ENCODE data around the gene OPN1SW.

GRCh38 chr7:128785738-128786137 is 10.1 kb upstream of the OPN1SW start:
- TF ChIP-seq, protein P1, sequence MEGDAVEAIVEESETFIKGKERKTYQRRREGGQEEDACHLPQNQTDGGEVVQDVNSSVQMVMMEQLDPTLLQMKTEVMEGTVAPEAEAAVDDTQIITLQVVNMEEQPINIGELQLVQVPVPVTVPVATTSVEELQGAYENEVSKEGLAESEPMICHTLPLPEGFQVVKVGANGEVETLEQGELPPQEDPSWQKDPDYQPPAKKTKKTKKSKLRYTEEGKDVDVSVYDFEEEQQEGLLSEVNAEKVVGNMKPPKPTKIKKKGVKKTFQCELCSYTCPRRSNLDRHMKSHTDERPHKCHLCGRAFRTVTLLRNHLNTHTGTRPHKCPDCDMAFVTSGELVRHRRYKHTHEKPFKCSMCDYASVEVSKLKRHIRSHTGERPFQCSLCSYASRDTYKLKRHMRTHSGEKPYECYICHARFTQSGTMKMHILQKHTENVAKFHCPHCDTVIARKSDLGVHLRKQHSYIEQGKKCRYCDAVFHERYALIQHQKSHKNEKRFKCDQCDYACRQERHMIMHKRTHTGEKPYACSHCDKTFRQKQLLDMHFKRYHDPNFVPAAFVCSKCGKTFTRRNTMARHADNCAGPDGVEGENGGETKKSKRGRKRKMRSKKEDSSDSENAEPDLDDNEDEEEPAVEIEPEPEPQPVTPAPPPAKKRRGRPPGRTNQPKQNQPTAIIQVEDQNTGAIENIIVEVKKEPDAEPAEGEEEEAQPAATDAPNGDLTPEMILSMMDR (IDR thresholded peaks at IDR 0.05): no peak
- no peak for TF ChIP-seq POLR2A (IDR thresholded peaks at IDR 0.05)
